Duodenal mucosa (tissue), 2 donors: Measurements from ENCODE around the gene C1orf53.

Experiments
- H3K27ac ChIP-seq: one replicate; pipeline ENCODE4 v1.7.0; 2013; ENCODE audit warnings: low read depth, low read length
- H3K27me3 ChIP-seq, 2 donors: one replicate each; pipeline ENCODE4 v1.7.0; 2013; ENCODE audit warnings: low read length in 2 of 2, control low read depth in 1 of 2; ENCODE audit not compliant: insufficient read depth in 2 of 2, control insufficient read depth in 1 of 2
- H3K36me3 ChIP-seq, 2 donors: one replicate each; pipeline ENCODE4 v1.7.0; 2013; ENCODE audit warnings: low read length in 2 of 2, control low read depth in 1 of 2; ENCODE audit not compliant: insufficient read depth in 2 of 2, control insufficient read depth in 1 of 2
- H3K4me1 ChIP-seq, 2 donors: one replicate each; pipeline ENCODE4 v1.7.0; 2013; ENCODE audit warnings: low read length in 2 of 2, control low read depth in 1 of 2; ENCODE audit not compliant: insufficient read depth in 2 of 2, control insufficient read depth in 1 of 2
- H3K4me3 ChIP-seq, 2 donors: one replicate each; pipeline ENCODE4 v1.7.0; 2013; ENCODE audit warnings: low read length in 2 of 2, low read depth in 1 of 2
- H3K9ac ChIP-seq, 2 donors: one replicate each; pipeline ENCODE4 v1.7.0; 2013; ENCODE audit warnings: low read length in 2 of 2, low read depth in 1 of 2
- H3K9me3 ChIP-seq, 2 donors: one replicate each; pipeline ENCODE4 v1.7.0; 2013; ENCODE audit warnings: low read length in 2 of 2, control low read depth in 1 of 2; ENCODE audit not compliant: control insufficient read depth in 1 of 2

The C1orf53 gene

GRCh38 chr1:197905699-197906351, 3.4 kb downstream of the C1orf53 start:
- Histone ChIP-seq H3K4me3 (no peak overlapping the region), H3K27ac (no peak overlapping the region), H3K9me3 (no peaks in the 10 kb centered on the region), H3K36me3 (no peaks in the 10 kb centered on the region), H3K9ac (no peak overlapping the region), H3K4me1 (peaks cover 14 to 16% of the 10 kb centered on the region in 2 donors), H3K27me3 (peaks cover 47 to 74% of the 10 kb centered on the region in 2 donors)

GRCh38 chr1:197907846-197908616, 5.6 kb downstream of the C1orf53 start:
- H3K4me1 ChIP-seq = peaks cover 22 to 25% of the 10 kb centered on the region in 2 donors
- H3K4me3 ChIP-seq = no peak overlapping the region
- H3K27me3 ChIP-seq = peaks cover 69 to 93% of the 10 kb centered on the region in 2 donors
- no peak overlapping the region for H3K27ac ChIP-seq
- no peaks in the 10 kb centered on the region for H3K9me3 ChIP-seq
- no peak overlapping the region for H3K9ac ChIP-seq
- no peaks in the 10 kb centered on the region for H3K36me3 ChIP-seq

GRCh38 chr1:197908716-197909220, 6.3 kb downstream of the C1orf53 start:
- H3K27ac ChIP-seq = no peak overlapping the region
- H3K36me3 ChIP-seq = no peaks in the 10 kb centered on the region
- H3K9me3 ChIP-seq = no peaks in the 10 kb centered on the region
- peaks cover 76 to 95% of the 10 kb centered on the region in 2 donors for H3K27me3 ChIP-seq
- H3K9ac ChIP-seq = no peak overlapping the region
- no peak overlapping the region for H3K4me3 ChIP-seq
- H3K4me1 ChIP-seq = peaks cover 23 to 26% of the 10 kb centered on the region in 2 donors

GRCh38 chr1:197909384-197909783, 7.0 kb downstream of the C1orf53 start:
- no peaks in the 10 kb centered on the region for H3K36me3 ChIP-seq
- no peak overlapping the region for H3K4me3 ChIP-seq
- H3K9ac ChIP-seq = no peak overlapping the region
- H3K9me3 ChIP-seq = no peaks in the 10 kb centered on the region
- peaks cover 76 to 95% of the 10 kb centered on the region in 2 donors for H3K27me3 ChIP-seq
- H3K27ac ChIP-seq = no peak overlapping the region
- peaks cover 23 to 26% of the 10 kb centered on the region in 2 donors for H3K4me1 ChIP-seq

- Histone ChIP-seq H3K27me3 (peaks cover 83 to 95% of the 10 kb centered on the region in 2 donors), H3K9ac (no peak overlapping the region), H3K4me3 (no peak overlapping the region), H3K4me1 (peaks cover 23 to 26% of the 10 kb centered on the region in 2 donors), H3K27ac (no peak overlapping the region), H3K36me3 (no peaks in the 10 kb centered on the region), H3K9me3 (no peaks in the 10 kb centered on the region)
Measured at GRCh38 chr1:197910120-197910991, 7.9 kb downstream of the C1orf53 start.

GRCh38 chr1:197911111-197911856, 8.9 kb downstream of the C1orf53 start:
- Histone ChIP-seq H3K9ac (no peak overlapping the region), H3K27me3 (peaks cover 92 to 95% of the 10 kb centered on the region in 2 donors), H3K36me3 (no peaks in the 10 kb centered on the region), H3K9me3 (no peaks in the 10 kb centered on the region), H3K27ac (no peak overlapping the region), H3K4me3 (peak overlapping the region; percentile 32 to 45), H3K4me1 (peaks cover 30 to 34% of the 10 kb centered on the region in 2 donors)

- Histone ChIP-seq H3K36me3 (no peaks in the 10 kb centered on the region), H3K9ac (no peak overlapping the region), H3K27me3 (peaks cover 95 to 98% of the 10 kb centered on the region in 2 donors), H3K4me3 (peak overlapping the region; percentile 32 to 45), H3K27ac (no peak overlapping the region), H3K9me3 (no peaks in the 10 kb centered on the region), H3K4me1 (peaks cover 37 to 42% of the 10 kb centered on the region in 2 donors)
Measured at GRCh38 chr1:197911857-197912696, 9.6 kb downstream of the C1orf53 start.

- H3K9me3 ChIP-seq = no peaks in the 10 kb centered on the region
- no peak overlapping the region for H3K27ac ChIP-seq
- peaks cover 46 to 50% of the 10 kb centered on the region in 2 donors for H3K4me1 ChIP-seq
- peak overlapping the region; percentile 40 to 53 for H3K4me3 ChIP-seq
- no peak overlapping the region for H3K9ac ChIP-seq
- H3K27me3 ChIP-seq = peaks cover 98% of the 10 kb centered on the region in 2 donors
- no peaks in the 10 kb centered on the region for H3K36me3 ChIP-seq
Measured at GRCh38 chr1:197912739-197913494, 10.5 kb downstream of the C1orf53 start.
